Natural killer cell treated with Interleukin-12 subunit alpha and Interleukin-12 subunit beta and Interleukin-15 and Interleukin-18, amount 100 ng/mL, for 72 hours (primary cell): ENCODE measurements around the gene PTCD1. TPM values are rescaled to one million over a fixed set of nuclear protein-coding genes. Genes with fewer than 3 reads are reported as not detected.
"Not testable (repeated sequence)": the region's sequence is repeated elsewhere in the genome, so short reads cannot be mapped to it uniquely, and the experiment has no call there.

Experiments
- ATAC-seq, 2 donors: fragments of 150-1000 bp; cut with Tn5 transposase in 1 of 2; sonication (Bioruptor Pico), chemical (Tn5 transposase) in 1 of 2; 2 replicates each; pipeline ENCODE4 v1.10.0; 2021
- DNase-seq: peaks from one replicate; pipeline ENCODE4 v3.0.0; 2022; ENCODE audit warnings: low spot score
- H3K27ac Mint-ChIP-seq, 2 donors: 1 replicate in 1 of 2; 2 replicates in 1 of 2; pipeline ENCODE4 v1.8.0; 2022; ENCODE audit warnings: mixed read lengths in 2 of 2, mild to moderate bottlenecking in 1 of 2, moderate library complexity in 1 of 2
- H3K27me3 Mint-ChIP-seq, 2 donors: 1 replicate in 1 of 2; 2 replicates in 1 of 2; pipeline ENCODE4 v1.8.0; 2022; ENCODE audit warnings: mixed read lengths in 2 of 2
- H3K36me3 Mint-ChIP-seq: one replicate; pipeline ENCODE4 v1.8.0; 2022; ENCODE audit warnings: mixed read lengths
- H3K4me1 Mint-ChIP-seq, 2 donors: 1 replicate in 1 of 2; 2 replicates in 1 of 2; pipeline ENCODE4 v1.8.0; 2022; ENCODE audit warnings: low read depth in 2 of 2, mixed read lengths in 2 of 2, mild to moderate bottlenecking in 1 of 2
- H3K4me3 Mint-ChIP-seq: one replicate; pipeline ENCODE4 v1.8.0; 2022; ENCODE audit warnings: mixed read lengths
- H3K9me3 Mint-ChIP-seq: 2 replicates; pipeline ENCODE4 v1.8.0; 2022; ENCODE audit warnings: mixed read lengths
- total RNA-seq, 2 donors: library from RNA; stranded (reverse); gene quantifications; one replicate each; pipeline ENCODE4 v1.2.3, GENCODE V29; 2022

PTCD1 gene
- total RNA-seq, 2 donors from 2014 or later, result 5.9 to 15.3 TPM

GRCh38 chr7:99396418-99397296, 41.9 kb downstream of the PTCD1 start:
- Mint-ChIP-seq H3K4me1 (peaks cover 29% of the 10 kb centered on the region in 2 donors), H3K27me3 (no peaks in the 10 kb centered on the region), H3K36me3 (peaks cover 13% of the 10 kb centered on the region), H3K9me3 (no peaks in the 10 kb centered on the region), H3K27ac (peak overlapping the region in 1 of 2 donors; percentile 55), H3K4me3 (no peak overlapping the region)
- ATAC-seq (no peak), DNase-seq (no peak)

- no peak for DNase-seq
- Mint-ChIP-seq H3K4me3 (no peak overlapping the region), H3K4me1 (peaks cover 24 to 26% of the 10 kb centered on the region in 2 donors), H3K27ac (no peak overlapping the region), H3K36me3 (peaks cover 8% of the 10 kb centered on the region), H3K27me3 (no peaks in the 10 kb centered on the region), H3K9me3 (no peaks in the 10 kb centered on the region)
- no peak for ATAC-seq
Observed at GRCh38 chr7:99395616-99396327, 42.8 kb downstream of the PTCD1 start.

- no peak overlapping the region for H3K4me3 Mint-ChIP-seq
- peaks cover 21 to 24% of the 10 kb centered on the region in 2 donors for H3K4me1 Mint-ChIP-seq
- peak overlapping the region; percentile 62 to 76 for H3K27ac Mint-ChIP-seq
- no peaks in the 10 kb centered on the region for H3K27me3 Mint-ChIP-seq
- DNase-seq (no peak), ATAC-seq (no peak)
- H3K9me3 Mint-ChIP-seq, result no peaks in the 10 kb centered on the region
- H3K36me3 Mint-ChIP-seq, result peaks cover 5% of the 10 kb centered on the region
Observed at GRCh38 chr7:99394188-99394502, 44.5 kb downstream of the PTCD1 start.

- peaks cover 2% of the 10 kb centered on the region for H3K36me3 Mint-ChIP-seq
- H3K27me3 Mint-ChIP-seq, result no peaks in the 10 kb centered on the region
- ATAC-seq (peak; percentile 63 to 80), DNase-seq (no peak)
- H3K27ac Mint-ChIP-seq, result peak overlapping the region; percentile 62 to 76
- H3K9me3 Mint-ChIP-seq, result no peaks in the 10 kb centered on the region
- H3K4me3 Mint-ChIP-seq, result peak overlapping the region; percentile 70
- H3K4me1 Mint-ChIP-seq, result peaks cover 17 to 20% of the 10 kb centered on the region in 2 donors
Observed at GRCh38 chr7:99393355-99394187, 45.0 kb downstream of the PTCD1 start.

GRCh38 chr7:99392659-99393354, 45.8 kb downstream of the PTCD1 start:
- Mint-ChIP-seq H3K4me1 (peaks cover 9 to 14% of the 10 kb centered on the region in 2 donors), H3K27me3 (no peaks in the 10 kb centered on the region), H3K27ac (peak overlapping the region; percentile 62 to 76), H3K9me3 (no peaks in the 10 kb centered on the region), H3K4me3 (peak overlapping the region; percentile 70), H3K36me3 (no peaks in the 10 kb centered on the region)
- ATAC-seq (peak; percentile 91 to 93), DNase-seq (peak; percentile 82)

- DNase-seq (no peak), ATAC-seq (no peak)
- H3K4me3 Mint-ChIP-seq, result peak overlapping the region; percentile 53
- H3K4me1 Mint-ChIP-seq, result peaks cover 9 to 12% of the 10 kb centered on the region in 2 donors
- H3K36me3 Mint-ChIP-seq, result no peaks in the 10 kb centered on the region
- H3K27ac Mint-ChIP-seq, result peak overlapping the region in 1 of 2 donors; percentile 16
- H3K9me3 Mint-ChIP-seq, result no peaks in the 10 kb centered on the region
- no peaks in the 10 kb centered on the region for H3K27me3 Mint-ChIP-seq
Observed at GRCh38 chr7:99392046-99392445, 46.6 kb downstream of the PTCD1 start.

GRCh38 chr7:99390941-99391602, 47.5 kb downstream of the PTCD1 start:
- H3K9me3 Mint-ChIP-seq, result no peaks in the 10 kb centered on the region
- H3K36me3 Mint-ChIP-seq, result no peaks in the 10 kb centered on the region

GRCh38 chr7:99389772-99390171, 48.8 kb downstream of the PTCD1 start:
- Mint-ChIP-seq H3K27ac (no peak overlapping the region), H3K4me1 (peaks cover 9 to 16% of the 10 kb centered on the region in 2 donors), H3K36me3 (no peaks in the 10 kb centered on the region), H3K27me3 (no peaks in the 10 kb centered on the region), H3K9me3 (no peaks in the 10 kb centered on the region), H3K4me3 (no peak overlapping the region)
- no peak for ATAC-seq
- no peak for DNase-seq

More at GRCh38 chr7:99390941-99391602, 47.5 kb downstream of the PTCD1 start:
- Mint-ChIP-seq H3K4me1 (peaks cover 9 to 15% of the 10 kb centered on the region in 2 donors), H3K4me3 (no peak overlapping the region), H3K27me3 (no peaks in the 10 kb centered on the region), H3K27ac (peak overlapping the region in 1 of 2 donors; percentile 16)
- no peak for DNase-seq
- no peak for ATAC-seq

- DNase-seq (no peak), ATAC-seq (no peak)
- H3K4me1 Mint-ChIP-seq, result peaks cover 5 to 16% of the 10 kb centered on the region in 2 donors
- peaks cover 5% of the 10 kb centered on the region for H3K36me3 Mint-ChIP-seq
- no peaks in the 10 kb centered on the region for H3K27me3 Mint-ChIP-seq
- no peaks in the 10 kb centered on the region for H3K9me3 Mint-ChIP-seq
- H3K4me3 Mint-ChIP-seq, result no peak overlapping the region
- H3K27ac Mint-ChIP-seq, result no peak overlapping the region
Observed at GRCh38 chr7:99387912-99388311, 50.7 kb downstream of the PTCD1 start.

- H3K36me3 Mint-ChIP-seq, H3K27me3 Mint-ChIP-seq, H3K9me3 Mint-ChIP-seq, DNase-seq, ATAC-seq, H3K4me3 Mint-ChIP-seq: not testable (repeated sequence)
- peaks cover 5 to 16% of the 10 kb centered on the region in 2 donors for H3K4me1 Mint-ChIP-seq
- peak overlapping the region in 1 of 2 donors; percentile 70 for H3K27ac Mint-ChIP-seq
Observed at GRCh38 chr7:99387239-99387635, 51.4 kb downstream of the PTCD1 start.

GRCh38 chr7:99386584-99387238, 51.9 kb downstream of the PTCD1 start:
- peak in 1 of 2 donors; percentile 54 for ATAC-seq
- Mint-ChIP-seq H3K27me3 (no peaks in the 10 kb centered on the region), H3K4me3 (no peak overlapping the region), H3K36me3 (peaks cover 5% of the 10 kb centered on the region), H3K4me1 (peaks cover 5 to 13% of the 10 kb centered on the region in 2 donors), H3K9me3 (no peaks in the 10 kb centered on the region), H3K27ac (peak overlapping the region in 1 of 2 donors; percentile 70)
- DNase-seq, result no peak

- peaks cover 5% of the 10 kb centered on the region for H3K36me3 Mint-ChIP-seq
- no peak overlapping the region for H3K4me3 Mint-ChIP-seq
- H3K27ac Mint-ChIP-seq, result peak overlapping the region; percentile 16 to 70
- peaks cover 14 to 23% of the 10 kb centered on the region in 2 donors for H3K4me1 Mint-ChIP-seq
- DNase-seq (no peak), ATAC-seq (no peak)
- no peaks in the 10 kb centered on the region for H3K9me3 Mint-ChIP-seq
- H3K27me3 Mint-ChIP-seq, result no peaks in the 10 kb centered on the region
Observed at GRCh38 chr7:99385564-99385963, 53.0 kb downstream of the PTCD1 start.
